Tibial nerve (tissue), 4 donors: ENCODE measurements around the gene LZTR1.

Source experiments
- EP300 ChIP-seq, 2 donors: sonication (generic); formaldehyde crosslinking; IDR thresholded peaks; one replicate each; pipeline ENCODE4 v1.6.1; 2017; ENCODE audit warnings: antibody characterized with exemption in 2 of 2, mild to moderate bottlenecking in 1 of 2
- POLR2A ChIP-seq, 2 donors: fragments of 450-650 bp; IDR thresholded peaks; one replicate each; pipeline ENCODE4 v1.6.1; 2017; ENCODE audit warnings: antibody characterized with exemption in 2 of 2, mild to moderate bottlenecking in 2 of 2, moderate library complexity in 2 of 2
- TF ChIP-seq, protein P1 (sequence below), 5 experiments: fragments of 200-600 bp in 3 of 5; fragments of 450-650 bp in 2 of 5; sonication (generic) in 3 of 5; IDR thresholded peaks; one replicate each; pipeline ENCODE4 v1.5.1; 2016 to 2019; ENCODE audit warnings: antibody characterized with exemption in 5 of 5, mild to moderate bottlenecking in 3 of 5, moderate library complexity in 2 of 5

DNA sequence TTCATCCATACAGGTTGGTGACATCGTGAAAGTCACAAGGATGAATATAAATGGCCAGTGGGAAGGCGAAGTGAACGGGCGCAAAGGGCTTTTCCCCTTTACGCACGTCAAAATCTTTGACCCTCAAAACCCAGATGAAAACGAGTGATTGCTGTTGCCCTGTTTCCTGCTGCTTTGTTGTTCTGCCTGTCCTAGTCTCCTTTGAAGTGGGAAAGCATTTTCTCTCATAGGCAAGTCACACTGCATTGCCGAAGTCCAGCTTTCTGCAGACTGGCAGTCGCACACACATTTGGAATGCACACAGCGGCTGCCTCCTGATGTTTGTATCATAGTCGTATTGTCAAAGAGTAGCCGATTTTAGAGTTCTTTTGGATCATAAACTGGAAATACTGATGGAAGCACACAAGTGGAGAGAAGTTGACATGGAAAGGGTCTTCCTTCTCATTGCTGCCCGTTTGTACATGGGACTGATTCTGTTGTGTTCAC, 32.4 kb upstream of the LZTR1 start:
- no peak for TF ChIP-seq POLR2A (IDR thresholded peaks at IDR 0.05)
- TF ChIP-seq, protein P1, sequence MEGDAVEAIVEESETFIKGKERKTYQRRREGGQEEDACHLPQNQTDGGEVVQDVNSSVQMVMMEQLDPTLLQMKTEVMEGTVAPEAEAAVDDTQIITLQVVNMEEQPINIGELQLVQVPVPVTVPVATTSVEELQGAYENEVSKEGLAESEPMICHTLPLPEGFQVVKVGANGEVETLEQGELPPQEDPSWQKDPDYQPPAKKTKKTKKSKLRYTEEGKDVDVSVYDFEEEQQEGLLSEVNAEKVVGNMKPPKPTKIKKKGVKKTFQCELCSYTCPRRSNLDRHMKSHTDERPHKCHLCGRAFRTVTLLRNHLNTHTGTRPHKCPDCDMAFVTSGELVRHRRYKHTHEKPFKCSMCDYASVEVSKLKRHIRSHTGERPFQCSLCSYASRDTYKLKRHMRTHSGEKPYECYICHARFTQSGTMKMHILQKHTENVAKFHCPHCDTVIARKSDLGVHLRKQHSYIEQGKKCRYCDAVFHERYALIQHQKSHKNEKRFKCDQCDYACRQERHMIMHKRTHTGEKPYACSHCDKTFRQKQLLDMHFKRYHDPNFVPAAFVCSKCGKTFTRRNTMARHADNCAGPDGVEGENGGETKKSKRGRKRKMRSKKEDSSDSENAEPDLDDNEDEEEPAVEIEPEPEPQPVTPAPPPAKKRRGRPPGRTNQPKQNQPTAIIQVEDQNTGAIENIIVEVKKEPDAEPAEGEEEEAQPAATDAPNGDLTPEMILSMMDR (IDR thresholded peaks at IDR 0.05): no peak
- TF ChIP-seq EP300 (IDR thresholded peaks at IDR 0.05): no peak
